ENCODE data around the gene C1orf174. TPM values are rescaled to one million over a fixed set of nuclear protein-coding genes. Genes with fewer than 3 reads are reported as not detected.

The C1orf174 gene
- polyA plus RNA-seq, 1 donor from 2014 or later: 28.2 TPM

- Histone ChIP-seq H3K79me2 (replicated peaks; ENCODE audit: insufficient read depth, low read length) (no peaks in the 10 kb centered on the region), H3K9me3 (ENCODE audit: low read length) (no peaks in the 10 kb centered on the region), H3K4me3 (ENCODE audit: low read length) (no peak overlapping the region), H3F3A (ENCODE audit: insufficient read depth, low read length, poor library complexity, severe bottlenecking) (no peaks in the 10 kb centered on the region), H2AFZ (ENCODE audit: low read depth, low read length) (no peak overlapping the region), H3K36me3 (ENCODE audit: insufficient read depth, low read length) (no peaks in the 10 kb centered on the region), H4K20me1 (ENCODE audit: insufficient read depth) (no peaks in the 10 kb centered on the region), H3K9ac (ENCODE audit: low read length) (no peak overlapping the region), H3K9me2 (ENCODE audit: insufficient read depth, low read length) (no peaks in the 10 kb centered on the region), H3K4me2 (ENCODE audit: low read length) (no peak overlapping the region), H3K27me3 (ENCODE audit: insufficient read depth, low read depth, low read length) (no peaks in the 10 kb centered on the region), H3K27ac (ENCODE audit: low read length) (no peak overlapping the region)
- TF ChIP-seq RAD21 (conservative IDR thresholded peaks at IDR 0.05) (no peak), MXI1 (conservative IDR thresholded peaks at IDR 0.05; ENCODE audit: poor library complexity, severe bottlenecking) (no peak), EZH2 (IDR thresholded peaks at IDR 0.05; ENCODE audit: borderline replicate concordance, insufficient read depth, low read length, poor library complexity, severe bottlenecking) (no peak), POLR2AphosphoS5 (IDR thresholded peaks at IDR 0.05) (no peak), REST (IDR thresholded peaks at IDR 0.05; ENCODE audit: borderline replicate concordance) (no peak), TAF1 (IDR thresholded peaks at IDR 0.05; ENCODE audit: low read depth) (no peak), CTCF (IDR thresholded peaks at IDR 0.05; ENCODE audit: poor library complexity, severe bottlenecking) (no peak), EP300 (conservative IDR thresholded peaks at IDR 0.05; ENCODE audit: poor library complexity, severe bottlenecking) (no peak), SMC3 (conservative IDR thresholded peaks at IDR 0.05; ENCODE audit: poor library complexity) (no peak)
Measured at GRCh38 chr1:3917761-3918160, 17.7 kb upstream of the C1orf174 start.

- no peak overlapping the region for H2AFZ ChIP-seq (ENCODE audit: low read depth, low read length)
- no peak overlapping the region for H3K9ac ChIP-seq (ENCODE audit: low read length)
- TF ChIP-seq MXI1 (conservative IDR thresholded peaks at IDR 0.05; ENCODE audit: poor library complexity, severe bottlenecking): no peak
- no peak for TF ChIP-seq EZH2 (IDR thresholded peaks at IDR 0.05; ENCODE audit: borderline replicate concordance, insufficient read depth, low read length, poor library complexity, severe bottlenecking)
- no peak for TF ChIP-seq RAD21 (conservative IDR thresholded peaks at IDR 0.05)
- TF ChIP-seq REST (IDR thresholded peaks at IDR 0.05; ENCODE audit: borderline replicate concordance): no peak
- TF ChIP-seq POLR2AphosphoS5 (IDR thresholded peaks at IDR 0.05): no peak
- no peak for TF ChIP-seq SMC3 (conservative IDR thresholded peaks at IDR 0.05; ENCODE audit: poor library complexity)
- TF ChIP-seq TAF1 (IDR thresholded peaks at IDR 0.05; ENCODE audit: low read depth): no peak
- TF ChIP-seq CTCF (IDR thresholded peaks at IDR 0.05; ENCODE audit: poor library complexity, severe bottlenecking): no peak
- no peak for TF ChIP-seq EP300 (conservative IDR thresholded peaks at IDR 0.05; ENCODE audit: poor library complexity, severe bottlenecking)
- H3K9me2 ChIP-seq (ENCODE audit: insufficient read depth, low read length): no peaks in the 10 kb centered on the region
- H3K79me2 ChIP-seq (replicated peaks; ENCODE audit: insufficient read depth, low read length): no peaks in the 10 kb centered on the region
- no peak overlapping the region for H3K27ac ChIP-seq (ENCODE audit: low read length)
- no peaks in the 10 kb centered on the region for H4K20me1 ChIP-seq (ENCODE audit: insufficient read depth)
- no peaks in the 10 kb centered on the region for H3K9me3 ChIP-seq (ENCODE audit: low read length)
- no peaks in the 10 kb centered on the region for H3K27me3 ChIP-seq (ENCODE audit: insufficient read depth, low read depth, low read length)
- H3F3A ChIP-seq (ENCODE audit: insufficient read depth, low read length, poor library complexity, severe bottlenecking): no peaks in the 10 kb centered on the region
- no peak overlapping the region for H3K4me2 ChIP-seq (ENCODE audit: low read length)
- no peaks in the 10 kb centered on the region for H3K36me3 ChIP-seq (ENCODE audit: insufficient read depth, low read length)
- H3K4me3 ChIP-seq (ENCODE audit: low read length): no peak overlapping the region
Measured at GRCh38 chr1:3915551-3916121, 15.6 kb upstream of the C1orf174 start.

All from neural cell (in vitro differentiated cells).